Peyer's patch (tissue), 4 donors: ENCODE results near the gene TMEM63A.

ENCODE experiments used
- POLR2A ChIP-seq, 2 donors: fragments of 450-650 bp; IDR thresholded peaks; one replicate each; pipeline ENCODE4 v1.5.1; 2017; ENCODE audit warnings: antibody characterized with exemption in 2 of 2, mild to moderate bottlenecking in 2 of 2, moderate library complexity in 2 of 2
- TF ChIP-seq, protein P1 (sequence below), 6 experiments: fragments of 450-650 bp in 4 of 6; fragments of 200-600 bp in 2 of 6; sonication (generic) in 1 of 6; IDR thresholded peaks; one replicate each; pipeline ENCODE4 v1.5.1; 2017 to 2019; ENCODE audit warnings: antibody characterized with exemption in 6 of 6, mild to moderate bottlenecking in 3 of 6, moderate library complexity in 1 of 6

DNA sequence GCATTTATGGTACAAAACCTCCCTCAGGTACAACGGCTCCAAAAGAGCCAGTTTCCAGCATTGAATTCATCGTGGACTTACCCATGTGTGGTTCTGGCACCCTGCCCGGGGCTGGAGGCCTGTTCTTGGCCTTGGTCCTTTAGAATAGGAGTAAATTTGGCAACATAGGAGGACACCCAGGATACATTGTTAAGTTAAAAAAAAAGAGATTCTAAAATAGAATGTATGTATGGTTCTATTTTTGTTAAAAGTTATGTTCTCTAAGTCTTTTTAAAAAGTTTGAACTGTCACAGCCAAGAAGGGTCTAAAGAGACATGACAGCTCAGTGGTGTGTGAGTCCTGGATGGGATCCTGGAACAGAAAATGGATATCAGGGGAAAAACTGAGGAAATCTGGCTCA, 46.3 kb downstream of the TMEM63A start:
- TF ChIP-seq POLR2A (IDR thresholded peaks at IDR 0.05) = no peak
- TF ChIP-seq, protein P1, sequence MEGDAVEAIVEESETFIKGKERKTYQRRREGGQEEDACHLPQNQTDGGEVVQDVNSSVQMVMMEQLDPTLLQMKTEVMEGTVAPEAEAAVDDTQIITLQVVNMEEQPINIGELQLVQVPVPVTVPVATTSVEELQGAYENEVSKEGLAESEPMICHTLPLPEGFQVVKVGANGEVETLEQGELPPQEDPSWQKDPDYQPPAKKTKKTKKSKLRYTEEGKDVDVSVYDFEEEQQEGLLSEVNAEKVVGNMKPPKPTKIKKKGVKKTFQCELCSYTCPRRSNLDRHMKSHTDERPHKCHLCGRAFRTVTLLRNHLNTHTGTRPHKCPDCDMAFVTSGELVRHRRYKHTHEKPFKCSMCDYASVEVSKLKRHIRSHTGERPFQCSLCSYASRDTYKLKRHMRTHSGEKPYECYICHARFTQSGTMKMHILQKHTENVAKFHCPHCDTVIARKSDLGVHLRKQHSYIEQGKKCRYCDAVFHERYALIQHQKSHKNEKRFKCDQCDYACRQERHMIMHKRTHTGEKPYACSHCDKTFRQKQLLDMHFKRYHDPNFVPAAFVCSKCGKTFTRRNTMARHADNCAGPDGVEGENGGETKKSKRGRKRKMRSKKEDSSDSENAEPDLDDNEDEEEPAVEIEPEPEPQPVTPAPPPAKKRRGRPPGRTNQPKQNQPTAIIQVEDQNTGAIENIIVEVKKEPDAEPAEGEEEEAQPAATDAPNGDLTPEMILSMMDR (IDR thresholded peaks at IDR 0.05) = no peak
